Measurements from ENCODE around the gene CNOT8.

DNA sequence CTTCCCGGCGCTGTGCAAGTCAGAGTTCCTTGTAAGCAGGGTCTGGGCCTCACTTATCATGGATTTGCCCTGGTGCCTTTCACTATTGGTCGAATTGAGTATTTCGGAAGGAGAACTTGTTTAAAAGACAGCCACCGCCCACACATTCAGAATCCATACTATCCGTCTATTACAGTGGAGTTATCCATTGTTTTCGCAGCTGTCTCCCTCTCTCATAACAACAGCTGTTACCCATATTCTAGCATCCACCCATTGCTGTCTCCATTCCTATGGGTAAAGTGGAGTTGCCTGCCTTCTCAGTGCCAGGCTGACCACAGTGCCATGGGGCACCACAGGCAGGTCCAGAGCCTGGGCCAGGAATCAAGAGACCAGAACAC is 28.2 kb upstream of the CNOT8 start:
- TF ChIP-seq, protein P1, sequence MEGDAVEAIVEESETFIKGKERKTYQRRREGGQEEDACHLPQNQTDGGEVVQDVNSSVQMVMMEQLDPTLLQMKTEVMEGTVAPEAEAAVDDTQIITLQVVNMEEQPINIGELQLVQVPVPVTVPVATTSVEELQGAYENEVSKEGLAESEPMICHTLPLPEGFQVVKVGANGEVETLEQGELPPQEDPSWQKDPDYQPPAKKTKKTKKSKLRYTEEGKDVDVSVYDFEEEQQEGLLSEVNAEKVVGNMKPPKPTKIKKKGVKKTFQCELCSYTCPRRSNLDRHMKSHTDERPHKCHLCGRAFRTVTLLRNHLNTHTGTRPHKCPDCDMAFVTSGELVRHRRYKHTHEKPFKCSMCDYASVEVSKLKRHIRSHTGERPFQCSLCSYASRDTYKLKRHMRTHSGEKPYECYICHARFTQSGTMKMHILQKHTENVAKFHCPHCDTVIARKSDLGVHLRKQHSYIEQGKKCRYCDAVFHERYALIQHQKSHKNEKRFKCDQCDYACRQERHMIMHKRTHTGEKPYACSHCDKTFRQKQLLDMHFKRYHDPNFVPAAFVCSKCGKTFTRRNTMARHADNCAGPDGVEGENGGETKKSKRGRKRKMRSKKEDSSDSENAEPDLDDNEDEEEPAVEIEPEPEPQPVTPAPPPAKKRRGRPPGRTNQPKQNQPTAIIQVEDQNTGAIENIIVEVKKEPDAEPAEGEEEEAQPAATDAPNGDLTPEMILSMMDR (IDR thresholded peaks at IDR 0.05 in 4 of 5, conservative IDR thresholded peaks at IDR 0.05 in 1 of 5), result no peak
- no peak for TF ChIP-seq POLR2A (IDR thresholded peaks at IDR 0.05)
